ENCODE measurements around the gene LIN54.
A peak's percentile ranks its signal among the peaks of the same experiment; 100 is the strongest.

LIN54 gene

GRCh38 chr4:82890901-82891706, 119.5 kb downstream of the LIN54 start, which contains the start of gene SEC31A:
SEC31A (minus strand) TSS chr4:82891153; CDS start chr4:82881936, 9,217 bp downstream.
- DNase-seq, result peak; percentile 97

- DNase-seq, result no peak
These were observed 120.1 kb downstream of the LIN54 start for GRCh38 chr4:82890528-82890900.

GRCh38 chr4:82889287-82889686, 121.3 kb downstream of the LIN54 start:
- no peak for DNase-seq

- no peak for DNase-seq
These were observed 124.3 kb downstream of the LIN54 start for GRCh38 chr4:82886147-82886942.

GRCh38 chr4:82885410-82885809, 125.2 kb downstream of the LIN54 start:
- no peak for DNase-seq
